Panc1 (cell line): ENCODE results near the gene GALNT13.

Experiments used
- CTCF ChIP-seq: fragments of 450-650 bp; IDR thresholded peaks from 2 replicates; pipeline ENCODE4 v1.5.1; 2017; ENCODE audit warnings: mild to moderate bottlenecking
- POLR2AphosphoS5 ChIP-seq: IDR thresholded peaks from 2 replicates; pipeline ENCODE4 v1.6.1; 2012; ENCODE audit warnings: mild to moderate bottlenecking, low read depth, low read length, moderate library complexity

GRCh38 chr2:154240921-154241379 is 369.2 kb downstream of the GALNT13 start:
- no peak for TF ChIP-seq CTCF
- TF ChIP-seq POLR2AphosphoS5 = no peak
